ENCODE measurements around the gene SYT5.

The SYT5 gene

GRCh38 chr19:55132453-55133129 lies 47.5 kb downstream of the SYT5 start:
- no peak for TF ChIP-seq CTCF (IDR thresholded peaks at IDR 0.05; ENCODE audit: borderline replicate concordance, control extremely low read depth, extremely low read depth, insufficient read depth, missing control alignments)
- DNase-seq (ENCODE audit: low spot score): no peak
- in situ Hi-C loops (cut with MboI; ENCODE audit: low sequenced_read_pairs, unreplicated experiment): no loop called here

- in situ Hi-C loops (cut with MboI; ENCODE audit: low sequenced_read_pairs, unreplicated experiment): no loop called here
- TF ChIP-seq CTCF (IDR thresholded peaks at IDR 0.05; ENCODE audit: borderline replicate concordance, control extremely low read depth, extremely low read depth, insufficient read depth, missing control alignments): no peak
- no peak for DNase-seq (ENCODE audit: low spot score)
These were observed 48.7 kb downstream of the SYT5 start for GRCh38 chr19:55131421-55131820.

Measured in GM13976 (cell line).